ENCODE results near the gene ARID4A. TPM values are rescaled to one million over a fixed set of nuclear protein-coding genes. Genes with fewer than 3 reads are reported as not detected.
"Not testable (repeated sequence)": the region's sequence is repeated elsewhere in the genome, so short reads cannot be mapped to it uniquely, and the experiment has no call there.

The ARID4A gene
- total and polyA plus RNA-seq, 9 of the 15 experiments (the other 6 are each of a cell fraction or from before 2014, with no cell fraction given) = 2.4 to 11.5 (median 8.7) TPM

DNA sequence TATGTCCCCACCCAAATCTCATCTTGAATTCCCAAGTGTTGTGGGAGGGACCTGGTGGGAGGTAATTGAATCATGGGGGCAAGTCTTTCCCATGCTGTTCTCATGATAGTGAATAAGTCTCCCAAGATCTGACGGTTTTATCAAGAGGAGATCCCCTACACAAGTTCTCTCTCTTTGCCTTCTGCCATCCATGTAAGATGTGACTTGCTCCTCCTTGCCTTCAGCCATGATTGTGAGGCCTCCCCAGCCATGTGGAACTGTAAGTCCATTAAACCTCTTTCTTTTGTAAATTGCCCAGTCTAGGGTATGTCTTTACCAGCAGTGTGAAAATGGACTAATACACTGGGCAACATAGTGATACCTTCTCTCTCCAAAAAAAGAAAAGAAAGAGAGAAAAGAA is 118.6 kb downstream of the ARID4A start:
- H3K9me1 ChIP-seq (ENCODE audit: control insufficient read depth, insufficient read depth, low read length); DNase-seq (ENCODE audit: extremely low read depth in 1 of 4, low spot score in 3 of 4); ATAC-seq; H4K20me1 ChIP-seq (replicated peaks; ENCODE audit: control insufficient read depth, insufficient read depth, low read length); BruUV-seq (replicated peaks); in situ Hi-C loops (cut with MboI); H3K27ac ChIP-seq (ENCODE audit: extremely low read depth, low read depth, low read length); H3K4me1 ChIP-seq (replicated peaks in 1 of 2; ENCODE audit: control insufficient read depth in 2 of 2, insufficient read depth in 2 of 2, low read length in 2 of 2); H3K4me3 ChIP-seq; H3K4me2 ChIP-seq (ENCODE audit: insufficient read depth, low read length); H3K9ac ChIP-seq (ENCODE audit: insufficient read depth in 1 of 2, low read depth in 2 of 2, low read length in 2 of 2); CTCF ChIA-PET (ENCODE audit: low intra/inter-chr PET ratio); H3K27me3 ChIP-seq (ENCODE audit: control insufficient read depth in 2 of 2, insufficient read depth in 2 of 2, low read length in 2 of 2); intact Hi-C loops (cut with micrococcal nuclease); H2AFZ ChIP-seq (ENCODE audit: low read depth, low read length); H3K9me3 ChIP-seq (replicated peaks; ENCODE audit: control insufficient read depth, insufficient read depth, low read depth, low read length); FAIRE-seq; POLR2A ChIA-PET: not testable (repeated sequence)
- TF ChIP-seq ZNF431 (CRISPR knock-in tag; IDR thresholded peaks at IDR 0.05) = peak; percentile 95
- WGBS (ENCODE audit: insufficient coverage, low coverage, missing lambda C conversion rate) = 100% methylated on average over 1 of the region's 1 CpG
- H3K36me3 ChIP-seq (ENCODE audit: control insufficient read depth, insufficient read depth, low read length) = peaks cover 76% of the 10 kb centered on the region
- H3K79me2 ChIP-seq (ENCODE audit: control insufficient read depth, insufficient read depth, low read length) = peaks cover 55% of the 10 kb centered on the region

Small RNA genes lying within 50 kb of the gene (small RNA-seq; reads per million reads assigned to genes)
- not detected for gene RNU6-341P

Other genes with a start within 250 kb of the ARID4A start
- 0.04 TPM in 1 of 2 replicates, not detected in the other for gene ARMH4, start 146.3 kb upstream of the ARID4A start, total RNA-seq (2014; rRNA removed)
- 0.22 and 0.38 TPM in 2 replicates for gene ARMH4, start 146.3 kb upstream of the ARID4A start, total RNA-seq (2014; rRNA removed; fragmentation: Illumina TruSeq; extraction: Trizol)
- 0.45 TPM in 1 of 2 replicates, not detected in the other for gene ARMH4, start 146.3 kb upstream of the ARID4A start, total RNA-seq (2015; rRNA removed; fragmentation: Illumina TruSeq; extraction: Trizol)
- gene ARMH4, start 146.3 kb upstream of the ARID4A start, total RNA-seq (2021) = 0.07 and 0.27 TPM in 2 replicates
- gene ARMH4, start 146.3 kb upstream of the ARID4A start, polyA plus RNA-seq (2011; rRNA removed) = 0.07 and 0.16 TPM in 2 replicates
- 0.06 and 0.08 TPM in 2 replicates for gene ARMH4, start 146.3 kb upstream of the ARID4A start, polyA plus RNA-seq (2014; fragmentation: Illumina TruSeq; extraction: Trizol)
- under 1 TPM; 0.73 to 0.98 TPM for gene ARMH4, start 146.3 kb upstream of the ARID4A start, polyA plus RNA-seq (2014; fragmentation: Nextera tagmentation; extraction: Ambion mirVana)
- 0.01 and 0.07 TPM in 2 replicates for gene ARMH4, start 146.3 kb upstream of the ARID4A start, polyA plus RNA-seq (2014; rRNA removed)
- 20.5 and 22.0 TPM in 2 replicates for gene ACTR10, start 98.4 kb upstream of the ARID4A start, total RNA-seq (2014; rRNA removed)
- gene ACTR10, start 98.4 kb upstream of the ARID4A start, total RNA-seq (2014; rRNA removed; fragmentation: Illumina TruSeq; extraction: Trizol) = 34.1 and 45.6 TPM in 2 replicates
- 22.2 and 23.2 TPM in 2 replicates for gene ACTR10, start 98.4 kb upstream of the ARID4A start, total RNA-seq (2015; rRNA removed; fragmentation: Illumina TruSeq; extraction: Trizol)
- 25.9 and 27.4 TPM in 2 replicates for gene ACTR10, start 98.4 kb upstream of the ARID4A start, total RNA-seq (2021)
- 54.6 and 66.1 TPM in 2 replicates for gene ACTR10, start 98.4 kb upstream of the ARID4A start, polyA plus RNA-seq (2011; rRNA removed)
- 37.1 and 46.7 TPM in 2 replicates for gene ACTR10, start 98.4 kb upstream of the ARID4A start, polyA plus RNA-seq (2014; fragmentation: Illumina TruSeq; extraction: Trizol)
- gene ACTR10, start 98.4 kb upstream of the ARID4A start, polyA plus RNA-seq (2014; fragmentation: Nextera tagmentation; extraction: Ambion mirVana) = 10 to 100 TPM; 28.6 to 38.1 TPM
- 40.7 and 42.5 TPM in 2 replicates for gene ACTR10, start 98.4 kb upstream of the ARID4A start, polyA plus RNA-seq (2014; rRNA removed)
- 119 and 142 TPM in 2 replicates for gene PSMA3, start 53.7 kb upstream of the ARID4A start, total RNA-seq (2014; rRNA removed)
- gene PSMA3, start 53.7 kb upstream of the ARID4A start, total RNA-seq (2014; rRNA removed; fragmentation: Illumina TruSeq; extraction: Trizol) = 165 and 194 TPM in 2 replicates
- gene PSMA3, start 53.7 kb upstream of the ARID4A start, total RNA-seq (2015; rRNA removed; fragmentation: Illumina TruSeq; extraction: Trizol) = 124 and 129 TPM in 2 replicates
- gene PSMA3, start 53.7 kb upstream of the ARID4A start, total RNA-seq (2021) = 271 and 299 TPM in 2 replicates
- 384 and 470 TPM in 2 replicates for gene PSMA3, start 53.7 kb upstream of the ARID4A start, polyA plus RNA-seq (2011; rRNA removed)
- gene PSMA3, start 53.7 kb upstream of the ARID4A start, polyA plus RNA-seq (2014; fragmentation: Illumina TruSeq; extraction: Trizol) = 303 and 319 TPM in 2 replicates
- 100 to 1,000 TPM; 667 to 786 TPM for gene PSMA3, start 53.7 kb upstream of the ARID4A start, polyA plus RNA-seq (2014; fragmentation: Nextera tagmentation; extraction: Ambion mirVana)
- 354 and 374 TPM in 2 replicates for gene PSMA3, start 53.7 kb upstream of the ARID4A start, polyA plus RNA-seq (2014; rRNA removed)
- gene TOMM20L, start 97.4 kb downstream of the ARID4A start, total RNA-seq (2014; rRNA removed) = not detected in 2 replicates
- gene TOMM20L, start 97.4 kb downstream of the ARID4A start, total RNA-seq (2014; rRNA removed; fragmentation: Illumina TruSeq; extraction: Trizol) = not detected in 2 replicates
- not detected in 2 replicates for gene TOMM20L, start 97.4 kb downstream of the ARID4A start, total RNA-seq (2015; rRNA removed; fragmentation: Illumina TruSeq; extraction: Trizol)
- not detected in 2 replicates for gene TOMM20L, start 97.4 kb downstream of the ARID4A start, total RNA-seq (2021)
- not detected in 2 replicates for gene TOMM20L, start 97.4 kb downstream of the ARID4A start, polyA plus RNA-seq (2011; rRNA removed)
- not detected in 2 replicates for gene TOMM20L, start 97.4 kb downstream of the ARID4A start, polyA plus RNA-seq (2014; fragmentation: Illumina TruSeq; extraction: Trizol)
- gene TOMM20L, start 97.4 kb downstream of the ARID4A start, polyA plus RNA-seq (2014; fragmentation: Nextera tagmentation; extraction: Ambion mirVana) = not detected
- not detected in 2 replicates for gene TOMM20L, start 97.4 kb downstream of the ARID4A start, polyA plus RNA-seq (2014; rRNA removed)
- 42.9 and 48.2 TPM in 2 replicates for gene TIMM9, start 129.0 kb downstream of the ARID4A start, total RNA-seq (2014; rRNA removed)
- 50.9 and 59.9 TPM in 2 replicates for gene TIMM9, start 129.0 kb downstream of the ARID4A start, total RNA-seq (2014; rRNA removed; fragmentation: Illumina TruSeq; extraction: Trizol)
- gene TIMM9, start 129.0 kb downstream of the ARID4A start, total RNA-seq (2015; rRNA removed; fragmentation: Illumina TruSeq; extraction: Trizol) = 59.7 and 62.9 TPM in 2 replicates
- gene TIMM9, start 129.0 kb downstream of the ARID4A start, total RNA-seq (2021) = 53.2 and 61.2 TPM in 2 replicates
- 24.7 and 28.0 TPM in 2 replicates for gene TIMM9, start 129.0 kb downstream of the ARID4A start, polyA plus RNA-seq (2011; rRNA removed)
- gene TIMM9, start 129.0 kb downstream of the ARID4A start, polyA plus RNA-seq (2014; fragmentation: Illumina TruSeq; extraction: Trizol) = 76.8 and 101 TPM in 2 replicates
- 10 to 100 TPM; 84.3 to 89.4 TPM for gene TIMM9, start 129.0 kb downstream of the ARID4A start, polyA plus RNA-seq (2014; fragmentation: Nextera tagmentation; extraction: Ambion mirVana)
- 54.3 and 63.0 TPM in 2 replicates for gene TIMM9, start 129.0 kb downstream of the ARID4A start, polyA plus RNA-seq (2014; rRNA removed)
- gene KIAA0586, start 129.2 kb downstream of the ARID4A start, total RNA-seq (2014; rRNA removed) = 13.9 and 15.0 TPM in 2 replicates
- 30.9 and 37.5 TPM in 2 replicates for gene KIAA0586, start 129.2 kb downstream of the ARID4A start, total RNA-seq (2014; rRNA removed; fragmentation: Illumina TruSeq; extraction: Trizol)
- 24.2 and 27.9 TPM in 2 replicates for gene KIAA0586, start 129.2 kb downstream of the ARID4A start, total RNA-seq (2015; rRNA removed; fragmentation: Illumina TruSeq; extraction: Trizol)
- gene KIAA0586, start 129.2 kb downstream of the ARID4A start, total RNA-seq (2021) = 21.2 and 24.4 TPM in 2 replicates
- gene KIAA0586, start 129.2 kb downstream of the ARID4A start, polyA plus RNA-seq (2011; rRNA removed) = 27.9 and 28.7 TPM in 2 replicates
- 21.3 and 22.6 TPM in 2 replicates for gene KIAA0586, start 129.2 kb downstream of the ARID4A start, polyA plus RNA-seq (2014; fragmentation: Illumina TruSeq; extraction: Trizol)
- 10 to 100 TPM; 11.2 to 14.7 TPM for gene KIAA0586, start 129.2 kb downstream of the ARID4A start, polyA plus RNA-seq (2014; fragmentation: Nextera tagmentation; extraction: Ambion mirVana)
- 10.0 and 11.4 TPM in 2 replicates for gene KIAA0586, start 129.2 kb downstream of the ARID4A start, polyA plus RNA-seq (2014; rRNA removed)